Fibroblast of the conjunctiva (primary cell): ENCODE data around the gene ZNF823.
"Not testable (repeated sequence)": the region's sequence is repeated elsewhere in the genome, so short reads cannot be mapped to it uniquely, and the experiment has no call there.

Experiments used
- DNase-seq: peaks from one replicate; pipeline ENCODE4 v3.0.0-alpha.2; 2010; ENCODE audit warnings: low read depth

ZNF823 gene

GRCh38 chr19:11680689-11681302 lies 58.0 kb downstream of the ZNF823 start:
- DNase-seq: no peak

- DNase-seq: no peak
Measured at GRCh38 chr19:11678504-11678903, 60.2 kb downstream of the ZNF823 start.

- DNase-seq: not testable (repeated sequence)
Measured at GRCh38 chr19:11676661-11677600, 61.8 kb downstream of the ZNF823 start.

- no peak for DNase-seq
Measured at GRCh38 chr19:11675569-11675968, 63.2 kb downstream of the ZNF823 start.

- DNase-seq: no peak
Measured at GRCh38 chr19:11674067-11674492, 64.7 kb downstream of the ZNF823 start.

GRCh38 chr19:11673608-11674041 lies 65.1 kb downstream of the ZNF823 start:
- DNase-seq: peak; percentile 34
